ENCODE measurements around the gene BNC2. TPM values are rescaled to one million over a fixed set of nuclear protein-coding genes. Genes with fewer than 3 reads are reported as not detected.
"Not testable (repeated sequence)": the region's sequence is repeated elsewhere in the genome, so short reads cannot be mapped to it uniquely, and the experiment has no call there.

BNC2 gene
- total RNA-seq, 2 experiments from 2014 or later = not detected

DNA sequence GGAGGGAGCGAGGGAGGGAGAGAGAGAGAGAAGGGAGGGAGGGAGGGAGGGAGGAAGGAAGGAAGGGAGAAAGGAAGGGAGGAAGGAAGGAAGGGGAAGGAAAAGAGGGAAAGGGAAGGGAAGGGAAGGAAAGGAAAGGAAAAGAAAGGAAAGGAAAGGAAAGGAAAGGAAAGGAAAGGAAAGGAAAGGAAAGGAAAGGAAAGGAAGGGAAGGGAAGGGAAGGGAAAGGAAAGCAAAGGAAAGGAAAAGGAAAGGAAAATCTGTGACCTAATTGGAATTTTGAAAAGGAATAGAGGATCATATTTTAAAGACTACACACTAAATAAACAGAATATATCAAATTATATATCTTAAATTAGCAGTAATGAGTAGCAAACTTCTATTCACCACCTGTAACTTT is 330.8 kb downstream of the BNC2 start:
- DNase-seq; H3K27ac Mint-ChIP-seq; H3K36me3 Mint-ChIP-seq (ENCODE audit: low read depth); H3K4me3 Mint-ChIP-seq; H3K9me3 Mint-ChIP-seq; CTCF ChIA-PET; intact Hi-C loops (cut with micrococcal nuclease); H3K27me3 Mint-ChIP-seq (ENCODE audit: low read depth); H3K4me1 Mint-ChIP-seq (ENCODE audit: low read depth): not testable (repeated sequence)

- peaks cover 2% of the 10 kb centered on the region for H3K27me3 Mint-ChIP-seq (ENCODE audit: low read depth)
- CTCF ChIA-PET = no interaction called here
These were observed 334.9 kb downstream of the BNC2 start for GRCh38 chr9:16535555-16535954.

DNA sequence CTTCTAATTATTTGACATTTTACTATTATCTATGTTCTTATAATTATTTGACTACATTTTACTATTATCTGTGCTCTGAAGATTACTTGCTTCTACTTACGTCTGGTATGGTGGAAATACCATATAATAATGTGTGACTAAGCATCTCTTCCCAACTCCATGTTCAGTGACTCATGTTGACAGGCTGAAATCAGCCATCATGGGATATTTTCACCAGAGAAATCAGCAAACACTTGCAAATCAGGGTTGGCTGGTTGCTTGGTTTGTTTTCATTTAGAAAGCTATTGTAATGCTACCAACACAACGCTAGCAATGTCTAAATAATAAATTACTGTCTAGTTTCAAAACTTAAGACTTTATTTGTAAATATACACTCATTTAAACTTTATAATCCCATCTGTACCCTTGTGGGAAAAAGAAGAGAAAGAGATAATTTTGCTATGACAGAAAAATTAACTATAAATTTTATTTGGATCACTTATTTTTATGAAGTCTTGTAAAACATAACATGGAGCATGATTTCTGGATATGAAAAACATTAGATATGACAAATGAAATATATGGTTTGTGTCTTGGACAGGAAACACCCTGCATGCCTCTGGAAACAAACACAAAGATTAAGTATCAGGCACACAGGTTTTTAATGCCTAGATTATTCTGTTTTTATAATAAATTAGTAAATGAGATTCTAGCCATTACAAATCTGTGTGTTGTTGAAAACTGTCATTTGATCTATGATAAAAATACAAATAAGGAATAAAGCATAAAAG is 337.6 kb downstream of the BNC2 start:
- Mint-ChIP-seq H3K36me3 (ENCODE audit: low read depth) (no peaks in the 10 kb centered on the region), H3K27me3 (ENCODE audit: low read depth) (peaks cover 2% of the 10 kb centered on the region), H3K4me1 (ENCODE audit: low read depth) (no peaks in the 10 kb centered on the region), H3K27ac (no peak overlapping the region), H3K4me3 (no peak overlapping the region), H3K9me3 (no peaks in the 10 kb centered on the region)
- intact Hi-C loops (cut with micrococcal nuclease) = no loop called here
- CTCF ChIA-PET = interaction anchor here (0.5 kb wide), 1 partner anchor 17 kb away, joined by 3 read pairs; no protein-coding TSS in a partner anchor
- DNase-seq = no peak

More at GRCh38 chr9:16535555-16535954, 334.9 kb downstream of the BNC2 start:
- intact Hi-C loops (cut with micrococcal nuclease) = no loop called here
- H3K27ac Mint-ChIP-seq = no peak overlapping the region
- H3K4me1 Mint-ChIP-seq (ENCODE audit: low read depth) = no peaks in the 10 kb centered on the region
- no peaks in the 10 kb centered on the region for H3K9me3 Mint-ChIP-seq
- DNase-seq = no peak
- no peak overlapping the region for H3K4me3 Mint-ChIP-seq
- no peaks in the 10 kb centered on the region for H3K36me3 Mint-ChIP-seq (ENCODE audit: low read depth)

- H3K36me3 Mint-ChIP-seq (ENCODE audit: low read depth) = no peaks in the 10 kb centered on the region
- no peak overlapping the region for H3K4me3 Mint-ChIP-seq
- no peaks in the 10 kb centered on the region for H3K9me3 Mint-ChIP-seq
- H3K27me3 Mint-ChIP-seq (ENCODE audit: low read depth) = peaks cover 2% of the 10 kb centered on the region
- CTCF ChIA-PET = interaction anchor here (0.5 kb wide), 1 partner anchor 16 kb away, joined by 3 read pairs; no protein-coding TSS in a partner anchor
- H3K27ac Mint-ChIP-seq = no peak overlapping the region
- no peak for DNase-seq
- intact Hi-C loops (cut with micrococcal nuclease) = no loop called here
- no peaks in the 10 kb centered on the region for H3K4me1 Mint-ChIP-seq (ENCODE audit: low read depth)
These were observed 338.2 kb downstream of the BNC2 start for GRCh38 chr9:16532272-16532671.

- CTCF ChIA-PET = interaction anchor here (0.7 kb wide), 1 partner anchor 842 kb away, joined by 3 read pairs; no protein-coding TSS in a partner anchor
- intact Hi-C loops (cut with micrococcal nuclease) = no loop called here
These were observed 339.5 kb downstream of the BNC2 start for GRCh38 chr9:16530669-16531642.

GRCh38 chr9:16527573-16527972 is 342.9 kb downstream of the BNC2 start:
- no peaks in the 10 kb centered on the region for H3K27me3 Mint-ChIP-seq (ENCODE audit: low read depth)
- no peaks in the 10 kb centered on the region for H3K9me3 Mint-ChIP-seq
- H3K4me1 Mint-ChIP-seq (ENCODE audit: low read depth) = no peaks in the 10 kb centered on the region
- DNase-seq = no peak
- intact Hi-C loops (cut with micrococcal nuclease) = no loop called here
- no peak overlapping the region for H3K4me3 Mint-ChIP-seq
- no peak overlapping the region for H3K27ac Mint-ChIP-seq
- CTCF ChIA-PET = no interaction called here
- H3K36me3 Mint-ChIP-seq (ENCODE audit: low read depth) = no peaks in the 10 kb centered on the region

More at GRCh38 chr9:16530669-16531642, 339.5 kb downstream of the BNC2 start:
- Mint-ChIP-seq H3K36me3 (ENCODE audit: low read depth) (no peaks in the 10 kb centered on the region), H3K4me3 (no peak overlapping the region), H3K4me1 (ENCODE audit: low read depth) (no peaks in the 10 kb centered on the region), H3K27ac (no peak overlapping the region), H3K9me3 (no peaks in the 10 kb centered on the region), H3K27me3 (ENCODE audit: low read depth) (peaks cover 2% of the 10 kb centered on the region)
- no peak for DNase-seq

- no peaks in the 10 kb centered on the region for H3K9me3 Mint-ChIP-seq
- no peaks in the 10 kb centered on the region for H3K4me1 Mint-ChIP-seq (ENCODE audit: low read depth)
- no peaks in the 10 kb centered on the region for H3K36me3 Mint-ChIP-seq (ENCODE audit: low read depth)
- DNase-seq = no peak
- H3K27ac Mint-ChIP-seq = no peak overlapping the region
- intact Hi-C loops (cut with micrococcal nuclease) = no loop called here
- H3K27me3 Mint-ChIP-seq (ENCODE audit: low read depth) = peaks cover 2% of the 10 kb centered on the region
- H3K4me3 Mint-ChIP-seq = no peak overlapping the region
- CTCF ChIA-PET = no interaction called here
These were observed 344.1 kb downstream of the BNC2 start for GRCh38 chr9:16526380-16526779.

DNA sequence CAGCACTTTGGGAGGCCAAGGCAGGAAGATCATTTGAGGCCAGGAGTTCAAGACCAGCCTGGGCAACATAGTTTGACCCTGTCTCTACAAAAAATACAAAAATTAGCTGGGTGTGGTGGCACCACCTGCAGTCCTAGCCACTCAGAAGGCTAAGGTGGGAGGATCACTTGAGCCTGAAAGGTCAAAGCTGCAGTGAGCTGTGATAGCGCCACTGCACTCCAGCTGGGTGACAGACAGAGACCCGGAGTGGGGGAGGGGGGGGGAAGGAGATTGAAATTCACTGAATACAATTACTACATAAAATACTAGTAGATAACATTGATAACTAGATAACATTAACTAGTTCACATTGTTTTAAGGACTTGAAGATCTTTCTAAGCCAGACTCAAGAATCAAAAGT is 345.6 kb downstream of the BNC2 start:
- no peaks in the 10 kb centered on the region for H3K36me3 Mint-ChIP-seq (ENCODE audit: low read depth)
- H3K9me3 Mint-ChIP-seq = no peaks in the 10 kb centered on the region
- DNase-seq = no peak
- no peaks in the 10 kb centered on the region for H3K4me1 Mint-ChIP-seq (ENCODE audit: low read depth)
- no peak overlapping the region for H3K27ac Mint-ChIP-seq
- H3K4me3 Mint-ChIP-seq = no peak overlapping the region
- H3K27me3 Mint-ChIP-seq (ENCODE audit: low read depth) = peaks cover 2% of the 10 kb centered on the region
- intact Hi-C loops (cut with micrococcal nuclease) = no loop called here
- CTCF ChIA-PET = no interaction called here

- DNase-seq = no peak
- no peaks in the 10 kb centered on the region for H3K4me1 Mint-ChIP-seq (ENCODE audit: low read depth)
- intact Hi-C loops (cut with micrococcal nuclease) = no loop called here
- CTCF ChIA-PET = no interaction called here
- no peaks in the 10 kb centered on the region for H3K9me3 Mint-ChIP-seq
- H3K4me3 Mint-ChIP-seq = no peak overlapping the region
- no peaks in the 10 kb centered on the region for H3K36me3 Mint-ChIP-seq (ENCODE audit: low read depth)
- H3K27ac Mint-ChIP-seq = no peak overlapping the region
- H3K27me3 Mint-ChIP-seq (ENCODE audit: low read depth) = peaks cover 2% of the 10 kb centered on the region
These were observed 346.4 kb downstream of the BNC2 start for GRCh38 chr9:16524078-16524477.

DNA sequence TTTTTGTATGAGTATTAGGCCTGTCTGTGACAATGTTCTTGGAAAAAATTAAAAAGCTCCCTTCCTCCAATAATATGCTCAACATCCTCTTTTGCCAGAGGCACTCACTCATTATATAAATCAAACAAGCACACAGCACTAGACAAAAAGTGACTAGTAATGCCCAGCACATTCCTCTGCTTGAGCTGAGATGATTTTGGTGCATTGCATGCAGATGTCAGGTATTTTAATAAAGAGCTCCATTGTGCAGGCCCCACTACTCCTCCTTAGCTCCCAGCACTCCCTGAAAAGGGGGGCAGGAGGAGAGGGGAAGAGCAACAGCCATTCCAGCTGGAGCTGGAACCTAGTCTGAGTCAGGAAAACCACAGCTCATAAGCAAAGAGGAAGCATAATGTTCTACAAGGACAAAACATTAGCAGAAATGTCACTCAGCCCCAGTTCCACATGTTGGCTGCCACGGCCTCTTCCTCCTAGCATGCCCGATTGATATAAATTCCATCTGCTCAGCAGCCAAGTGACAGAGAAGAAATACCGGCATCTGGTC is 348.5 kb downstream of the BNC2 start:
- Mint-ChIP-seq H3K9me3 (no peaks in the 10 kb centered on the region), H3K27ac (no peak overlapping the region), H3K36me3 (ENCODE audit: low read depth) (no peaks in the 10 kb centered on the region), H3K4me1 (ENCODE audit: low read depth) (no peaks in the 10 kb centered on the region), H3K4me3 (no peak overlapping the region), H3K27me3 (ENCODE audit: low read depth) (peaks cover 2% of the 10 kb centered on the region)
- intact Hi-C loops (cut with micrococcal nuclease) = no loop called here
- DNase-seq = no peak
- CTCF ChIA-PET = no interaction called here

DNA sequence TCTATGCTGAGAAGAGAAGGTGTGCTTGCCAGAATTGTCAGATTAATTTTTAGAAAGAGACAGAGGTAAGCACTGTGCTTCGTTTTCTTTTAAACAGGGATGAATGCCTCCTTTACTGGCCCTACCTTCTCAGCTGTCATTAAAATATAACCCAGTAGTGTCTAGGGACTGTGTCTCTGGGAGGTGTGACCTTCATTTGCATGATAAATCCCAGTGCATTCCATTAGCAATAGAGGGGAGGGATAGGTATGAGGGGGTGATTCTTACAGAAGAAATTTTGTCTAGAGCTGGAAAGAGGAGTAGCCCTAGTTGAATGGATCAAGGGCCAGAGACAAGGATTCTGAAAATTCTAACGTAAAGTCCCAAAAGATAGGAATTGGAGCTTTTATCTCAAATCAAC is 351.5 kb downstream of the BNC2 start:
- Mint-ChIP-seq H3K27me3 (ENCODE audit: low read depth) (peaks cover 2% of the 10 kb centered on the region), H3K36me3 (ENCODE audit: low read depth) (no peaks in the 10 kb centered on the region), H3K27ac (no peak overlapping the region), H3K4me3 (no peak overlapping the region), H3K9me3 (peaks cover 2% of the 10 kb centered on the region), H3K4me1 (ENCODE audit: low read depth) (no peaks in the 10 kb centered on the region)
- DNase-seq = no peak
- CTCF ChIA-PET = no interaction called here
- intact Hi-C loops (cut with micrococcal nuclease) = no loop called here

GRCh38 chr9:16516891-16517290 is 353.6 kb downstream of the BNC2 start:
- no peaks in the 10 kb centered on the region for H3K36me3 Mint-ChIP-seq (ENCODE audit: low read depth)
- no peak for DNase-seq
- H3K4me3 Mint-ChIP-seq = no peak overlapping the region
- no peak overlapping the region for H3K27ac Mint-ChIP-seq
- no peaks in the 10 kb centered on the region for H3K4me1 Mint-ChIP-seq (ENCODE audit: low read depth)
- CTCF ChIA-PET = interaction anchor here (0.6 kb wide), 1 partner anchor 646 kb away, joined by 4 read pairs; no protein-coding TSS in a partner anchor
- intact Hi-C loops (cut with micrococcal nuclease) = no loop called here
- peaks cover 2% of the 10 kb centered on the region for H3K9me3 Mint-ChIP-seq
- no peaks in the 10 kb centered on the region for H3K27me3 Mint-ChIP-seq (ENCODE audit: low read depth)
